ENCODE measurements around the gene FKBP2. TPM values are rescaled to one million over a fixed set of nuclear protein-coding genes. Genes with fewer than 3 reads are reported as not detected.

FKBP2 gene
- total RNA-seq, 3 donors from 2014 or later, result 67.5 to 91.0 (median 75.8) TPM

- no peak overlapping the region for H3K4me3 ChIP-seq
- TF ChIP-seq CTCF (IDR thresholded peaks at IDR 0.05), result no peak
- DNase-seq, result peak in 1 of 3 donors; percentile 55
- intact Hi-C loops (cut with DNase I, micrococcal nuclease), result no loop called here
- no peak for ATAC-seq
- H3K4me1 ChIP-seq (ENCODE audit: low read depth), result peaks cover 11% of the 10 kb centered on the region
- peaks cover 4% of the 10 kb centered on the region for H3K36me3 ChIP-seq (ENCODE audit: low read depth)
- H3K9me3 ChIP-seq, result no peaks in the 10 kb centered on the region
These were observed 25.4 kb downstream of the FKBP2 start for GRCh38 chr11:64266339-64266738.

GRCh38 chr11:64267207-64267945, 26.5 kb downstream of the FKBP2 start:
- DNase-seq, result no peak
- H3K9me3 ChIP-seq, result no peaks in the 10 kb centered on the region
- TF ChIP-seq CTCF (IDR thresholded peaks at IDR 0.05), result no peak
- no peak overlapping the region for H3K4me3 ChIP-seq
- no peak for ATAC-seq
- H3K4me1 ChIP-seq (ENCODE audit: low read depth), result peaks cover 18% of the 10 kb centered on the region
- intact Hi-C loops (cut with DNase I, micrococcal nuclease), result no loop called here
- peaks cover 4% of the 10 kb centered on the region for H3K36me3 ChIP-seq (ENCODE audit: low read depth)

GRCh38 chr11:64268025-64268892, 27.4 kb downstream of the FKBP2 start:
- no peaks in the 10 kb centered on the region for H3K9me3 ChIP-seq
- intact Hi-C loops (cut with DNase I, micrococcal nuclease), result no loop called here
- H3K4me1 ChIP-seq (ENCODE audit: low read depth), result peaks cover 27% of the 10 kb centered on the region
- H3K4me3 ChIP-seq, result no peak overlapping the region
- ATAC-seq, result peak; percentile 10
- no peak for TF ChIP-seq CTCF (IDR thresholded peaks at IDR 0.05)
- peaks cover 4% of the 10 kb centered on the region for H3K36me3 ChIP-seq (ENCODE audit: low read depth)
- DNase-seq, result peak; percentile 80 to 87 (median 83)

- peak overlapping the region; percentile 46 for H3K4me3 ChIP-seq
- TF ChIP-seq CTCF (IDR thresholded peaks at IDR 0.05), result no peak
- peak; percentile 74 to 87 (median 83) for DNase-seq
- peaks cover 4% of the 10 kb centered on the region for H3K36me3 ChIP-seq (ENCODE audit: low read depth)
- intact Hi-C loops (cut with DNase I, micrococcal nuclease), result no loop called here
- peaks cover 32% of the 10 kb centered on the region for H3K4me1 ChIP-seq (ENCODE audit: low read depth)
- peak; percentile 21 for ATAC-seq
- no peaks in the 10 kb centered on the region for H3K9me3 ChIP-seq
These were observed 28.1 kb downstream of the FKBP2 start for GRCh38 chr11:64268893-64269539.

GRCh38 chr11:64269540-64270220, 28.8 kb downstream of the FKBP2 start:
- Histone ChIP-seq H3K9me3 (no peaks in the 10 kb centered on the region), H3K4me1 (ENCODE audit: low read depth) (peaks cover 35% of the 10 kb centered on the region), H3K4me3 (peak overlapping the region; percentile 46), H3K36me3 (ENCODE audit: low read depth) (peaks cover 4% of the 10 kb centered on the region)
- intact Hi-C loops (cut with DNase I, micrococcal nuclease), result no loop called here
- DNase-seq (peak; percentile 97 to 98 (median 98)), ATAC-seq (peak; percentile 81)
- TF ChIP-seq CTCF (IDR thresholded peaks at IDR 0.05), result no peak

Data from mucosa of descending colon (tissue), 3 donors.